SK-N-DZ (cell line): ENCODE data around the gene ARID1B.

Experiments used
- DNase-seq: peaks from one replicate; pipeline ENCODE4 v3.0.0-alpha.2; 2015; ENCODE audit warnings: low spot score

ARID1B gene

DNA sequence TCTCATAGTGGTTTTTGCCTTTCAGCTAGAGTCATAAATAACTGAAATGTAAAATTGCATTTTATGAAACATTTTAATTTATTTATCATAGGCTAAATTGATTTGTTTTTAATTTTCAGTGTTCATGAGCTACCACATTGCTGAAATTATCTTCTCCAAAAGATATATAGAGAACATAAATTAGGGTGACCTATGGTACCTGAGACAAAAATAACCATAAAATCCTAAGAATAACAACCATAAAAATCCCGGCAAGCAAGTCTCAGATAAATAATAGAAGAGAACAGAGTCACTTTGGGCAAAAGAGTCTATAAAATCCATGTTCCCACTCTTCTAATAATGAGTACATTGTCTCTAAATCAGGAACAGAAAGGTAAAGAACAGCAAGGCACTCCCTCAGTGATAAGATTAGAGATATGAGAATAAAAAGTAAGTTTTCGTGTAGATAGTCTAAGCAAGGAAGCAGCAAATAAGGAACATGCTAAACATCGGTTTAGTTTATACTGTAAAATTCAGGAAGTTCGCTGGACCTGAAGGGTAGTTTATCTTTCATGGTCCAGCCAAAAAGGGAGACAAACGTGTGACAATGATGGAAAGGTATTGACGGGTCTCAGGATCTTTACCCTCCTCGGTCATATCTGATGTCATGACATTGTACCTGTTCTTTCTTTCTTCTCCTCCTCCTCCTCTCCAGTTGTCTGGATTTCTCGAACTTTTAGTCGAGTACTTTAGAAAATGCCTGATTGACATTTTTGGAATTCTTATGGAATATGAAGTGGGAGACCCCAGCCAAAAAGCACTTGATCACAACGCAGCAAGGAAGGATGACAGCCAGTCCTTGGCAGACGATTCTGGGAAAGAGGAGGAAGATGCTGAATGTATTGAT lies 428.5 kb downstream of the ARID1B start:
- DNase-seq = no peak

DNA sequence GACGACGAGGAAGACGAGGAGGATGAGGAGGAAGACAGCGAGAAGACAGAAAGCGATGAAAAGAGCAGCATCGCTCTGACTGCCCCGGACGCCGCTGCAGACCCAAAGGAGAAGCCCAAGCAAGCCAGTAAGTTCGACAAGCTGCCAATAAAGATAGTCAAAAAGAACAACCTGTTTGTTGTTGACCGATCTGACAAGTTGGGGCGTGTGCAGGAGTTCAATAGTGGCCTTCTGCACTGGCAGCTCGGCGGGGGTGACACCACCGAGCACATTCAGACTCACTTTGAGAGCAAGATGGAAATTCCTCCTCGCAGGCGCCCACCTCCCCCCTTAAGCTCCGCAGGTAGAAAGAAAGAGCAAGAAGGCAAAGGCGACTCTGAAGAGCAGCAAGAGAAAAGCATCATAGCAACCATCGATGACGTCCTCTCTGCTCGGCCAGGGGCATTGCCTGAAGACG lies 429.2 kb downstream of the ARID1B start:
- no peak for DNase-seq

DNA sequence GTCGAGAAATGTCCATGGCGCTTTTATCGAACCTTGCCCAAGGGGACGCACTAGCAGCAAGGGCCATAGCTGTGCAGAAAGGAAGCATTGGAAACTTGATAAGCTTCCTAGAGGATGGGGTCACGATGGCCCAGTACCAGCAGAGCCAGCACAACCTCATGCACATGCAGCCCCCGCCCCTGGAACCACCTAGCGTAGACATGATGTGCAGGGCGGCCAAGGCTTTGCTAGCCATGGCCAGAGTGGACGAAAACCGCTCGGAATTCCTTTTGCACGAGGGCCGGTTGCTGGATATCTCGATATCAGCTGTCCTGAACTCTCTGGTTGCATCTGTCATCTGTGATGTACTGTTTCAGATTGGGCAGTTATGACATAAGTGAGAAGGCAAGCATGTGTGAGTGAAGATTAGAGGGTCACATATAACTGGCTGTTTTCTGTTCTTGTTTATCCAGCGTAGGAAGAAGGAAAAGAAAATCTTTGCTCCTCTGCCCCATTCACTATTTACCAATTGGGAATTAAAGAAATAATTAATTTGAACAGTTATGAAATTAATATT lies 430.4 kb downstream of the ARID1B start:
- DNase-seq = no peak

DNA sequence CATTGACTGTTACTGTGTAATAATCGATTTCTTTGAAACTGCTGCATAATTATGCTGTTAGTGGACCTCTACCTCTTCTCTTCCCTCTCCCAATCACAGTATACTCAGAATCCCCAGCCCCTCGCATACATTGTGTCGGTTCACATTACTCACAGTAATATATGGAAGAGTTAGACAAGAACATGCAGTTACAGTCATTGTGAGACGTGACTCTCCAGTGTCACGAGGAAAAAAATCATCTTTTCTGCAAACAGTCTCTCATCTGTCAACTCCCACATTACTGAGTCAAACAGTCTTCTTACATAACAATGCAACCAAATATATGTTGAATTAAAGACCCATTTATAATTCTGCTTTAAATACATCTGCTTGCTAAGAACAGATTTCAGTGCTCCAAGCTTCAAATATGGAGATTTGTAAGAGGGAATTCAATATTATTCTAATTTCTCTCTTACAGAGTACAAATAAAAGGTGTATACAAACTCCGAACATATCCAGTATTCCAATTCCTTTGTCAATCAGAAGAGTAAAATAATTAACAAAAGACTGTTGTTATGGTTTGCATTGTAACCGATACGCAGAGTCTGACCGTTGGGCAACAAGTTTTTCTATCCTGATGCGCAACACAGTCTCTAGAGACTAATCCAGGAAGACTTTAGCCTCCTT lies 432.8 kb downstream of the ARID1B start:
- DNase-seq = no peak

DNA sequence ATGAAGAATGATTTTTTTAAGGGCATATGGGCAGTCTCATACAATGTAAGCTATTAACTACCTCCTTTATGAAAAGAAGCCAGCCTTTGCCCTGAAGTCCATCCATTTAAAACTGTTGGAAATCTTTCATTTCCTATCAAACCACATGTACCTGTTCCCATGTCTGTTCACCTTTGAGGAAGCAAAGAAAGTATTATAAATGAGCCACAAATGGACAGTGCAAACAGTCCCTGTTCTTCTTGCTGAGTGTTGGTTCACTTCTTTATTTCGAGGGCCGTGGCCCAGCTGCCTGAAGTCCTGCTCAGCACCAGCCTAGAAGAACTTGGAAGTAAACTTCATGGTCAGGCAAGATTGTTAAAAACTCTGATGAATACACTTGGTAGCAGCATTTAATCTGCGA lies 433.8 kb downstream of the ARID1B start:
- no peak for DNase-seq

DNA sequence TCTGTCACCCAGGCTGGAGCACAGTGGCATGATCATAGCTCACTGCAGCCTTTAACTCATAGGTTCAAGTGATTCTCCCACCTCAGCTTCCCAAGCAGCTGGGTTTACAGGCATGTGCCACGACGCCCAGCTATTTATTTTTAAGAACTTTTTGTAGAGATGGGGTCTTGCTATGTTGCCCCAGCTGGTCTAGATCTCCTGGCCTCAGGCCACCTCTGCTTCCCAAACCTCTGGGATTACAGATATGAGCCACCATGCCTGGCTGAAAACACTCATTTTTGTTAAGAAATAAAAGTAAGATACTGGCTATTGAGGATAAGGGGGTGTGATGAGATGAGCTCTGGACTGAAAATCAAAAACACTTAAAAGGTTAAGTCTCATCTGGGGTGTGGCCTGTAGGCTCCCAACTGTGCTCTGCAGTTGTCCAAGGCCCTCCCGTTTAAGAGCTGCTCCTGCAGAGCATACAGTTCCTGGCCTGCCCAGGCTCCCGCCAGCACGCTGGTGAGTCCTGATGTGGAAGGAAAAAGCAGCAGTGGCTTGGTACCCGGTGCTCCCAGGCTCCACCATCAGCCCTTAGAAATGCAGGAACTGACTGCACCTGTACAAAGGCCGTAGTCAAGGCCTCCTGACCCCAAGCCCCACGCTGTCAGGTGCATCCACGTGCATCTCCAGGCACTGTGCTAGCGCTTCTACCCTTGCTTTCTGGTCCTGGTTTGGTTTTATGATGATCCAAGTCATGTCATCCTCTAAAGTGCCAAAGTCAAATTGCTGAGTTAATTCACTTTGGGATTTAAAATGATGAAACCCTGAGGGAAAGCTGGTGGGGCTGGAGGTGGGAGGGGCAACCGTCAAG lies 434.7 kb downstream of the ARID1B start:
- DNase-seq = no peak

DNA sequence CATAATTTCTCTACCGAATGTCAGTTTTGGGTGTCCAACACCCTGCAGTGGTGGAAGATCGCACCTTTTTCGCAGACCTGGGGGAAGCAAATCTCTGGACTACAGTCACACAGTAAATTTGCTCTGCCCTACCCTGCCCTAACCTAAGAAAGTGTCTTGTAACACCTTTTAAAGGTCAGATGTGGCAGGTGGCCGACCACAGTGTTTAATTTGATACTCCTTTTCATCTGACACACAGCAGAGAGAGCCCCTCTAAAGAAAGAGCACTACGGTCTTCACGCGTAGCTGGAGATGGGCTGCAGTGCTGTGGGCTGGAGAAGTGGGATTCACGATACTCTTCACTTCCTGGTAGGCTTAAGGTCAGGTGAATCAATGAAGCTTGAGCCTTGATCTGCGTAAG lies 436.2 kb downstream of the ARID1B start:
- no peak for DNase-seq

DNA sequence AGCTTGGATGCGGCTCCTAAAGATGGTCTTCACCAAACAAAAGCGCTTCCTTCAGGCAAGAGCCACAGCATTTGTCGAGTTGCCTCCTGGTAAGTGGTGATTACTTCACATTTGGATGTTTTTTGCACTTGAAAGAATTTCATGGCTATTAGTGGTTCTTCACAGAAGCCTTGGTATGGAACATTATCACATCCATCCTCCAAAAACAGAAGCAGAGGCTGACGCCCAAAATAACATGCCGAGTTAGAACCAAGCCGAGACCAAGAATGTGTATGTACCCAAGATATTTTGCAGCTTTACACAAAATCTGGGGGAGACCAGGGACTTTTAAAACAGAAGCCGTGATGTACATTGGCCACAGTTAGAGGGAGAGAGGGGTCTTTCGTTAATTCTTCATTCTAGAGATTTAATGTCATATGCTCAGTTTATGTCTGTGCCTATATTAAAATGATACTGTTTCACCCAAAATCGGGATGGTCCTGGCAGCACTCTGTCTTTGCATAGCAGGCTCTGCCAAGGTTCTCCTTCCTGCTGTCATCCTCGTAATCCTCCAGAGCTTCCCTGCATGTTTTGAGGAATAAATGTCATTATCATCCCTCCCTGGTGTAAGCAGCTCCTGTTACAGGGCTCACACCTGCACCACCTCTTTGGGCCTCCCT lies 436.9 kb downstream of the ARID1B start:
- no peak for DNase-seq

DNA sequence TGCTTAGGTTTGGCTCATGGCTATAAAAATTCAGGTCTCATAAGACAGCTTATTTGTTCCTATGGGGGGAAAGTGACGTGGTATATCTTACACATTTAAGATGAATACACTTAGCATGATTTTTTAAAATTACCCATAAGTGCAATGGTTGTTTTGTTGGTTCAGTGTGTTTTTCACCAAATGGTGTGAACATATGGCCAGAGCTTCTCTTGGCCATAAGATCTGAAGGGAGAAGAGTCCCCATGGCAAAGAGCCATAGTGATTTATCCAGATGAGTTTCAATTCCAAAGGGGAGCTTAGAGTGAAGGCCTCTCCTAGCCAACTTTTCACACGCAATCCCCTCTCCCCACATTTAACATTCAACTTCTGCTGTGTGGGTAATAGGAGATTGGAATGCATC lies 438.5 kb downstream of the ARID1B start:
- no peak for DNase-seq

DNA sequence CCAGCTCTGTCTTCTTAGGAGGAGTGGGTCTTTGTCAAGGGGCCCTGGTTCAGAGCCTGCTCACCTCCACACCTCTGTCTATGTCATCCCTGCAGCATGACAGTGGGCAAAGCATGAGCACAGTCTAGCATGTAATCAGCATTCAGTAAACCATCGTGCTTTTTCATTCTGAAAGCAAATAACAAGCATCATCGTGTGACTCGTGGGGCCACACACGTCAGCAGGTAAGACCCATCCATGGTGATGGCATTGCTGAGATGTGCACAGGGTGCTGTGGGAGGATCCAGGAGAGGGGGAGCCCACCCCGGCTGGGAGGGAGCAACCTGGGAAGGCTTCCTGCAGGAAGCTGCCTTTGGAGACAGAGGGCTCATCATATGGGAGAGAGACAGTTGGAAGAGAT lies 439.4 kb downstream of the ARID1B start:
- no peak for DNase-seq

DNA sequence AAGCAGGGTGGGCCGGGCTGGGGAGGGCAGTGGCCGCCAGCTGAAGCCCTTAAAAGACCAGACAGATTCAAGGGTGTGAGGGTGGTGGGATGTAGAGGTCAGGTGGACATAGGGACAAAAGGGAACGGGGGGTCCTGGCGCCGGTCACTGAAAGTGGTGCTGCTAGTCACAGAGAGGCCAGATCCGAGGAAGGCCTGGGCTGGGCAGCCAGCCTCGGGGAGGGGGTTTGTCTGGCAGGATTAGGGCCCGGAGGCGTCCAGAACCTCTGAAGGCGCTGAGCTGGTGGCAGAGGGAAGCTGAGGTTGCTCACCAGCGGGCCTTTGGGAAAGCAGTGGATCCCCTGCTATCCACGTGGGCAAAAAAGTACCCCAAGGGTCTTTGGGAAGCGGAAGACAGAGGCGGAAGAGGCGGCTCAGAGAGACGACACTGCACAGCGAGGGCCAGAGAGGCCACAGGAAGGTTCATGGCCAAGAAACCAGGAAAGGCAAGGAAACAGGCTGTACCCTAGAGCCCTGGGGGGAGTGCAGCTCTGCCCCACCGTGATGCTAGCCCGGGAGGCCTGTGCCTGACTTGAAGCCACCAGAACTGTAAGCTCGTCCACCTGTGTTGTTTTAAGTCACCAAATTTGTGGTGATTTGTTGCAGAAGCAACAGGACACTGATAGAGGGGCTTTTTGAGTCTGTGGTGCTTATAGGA lies 440.2 kb downstream of the ARID1B start:
- no peak for DNase-seq

DNA sequence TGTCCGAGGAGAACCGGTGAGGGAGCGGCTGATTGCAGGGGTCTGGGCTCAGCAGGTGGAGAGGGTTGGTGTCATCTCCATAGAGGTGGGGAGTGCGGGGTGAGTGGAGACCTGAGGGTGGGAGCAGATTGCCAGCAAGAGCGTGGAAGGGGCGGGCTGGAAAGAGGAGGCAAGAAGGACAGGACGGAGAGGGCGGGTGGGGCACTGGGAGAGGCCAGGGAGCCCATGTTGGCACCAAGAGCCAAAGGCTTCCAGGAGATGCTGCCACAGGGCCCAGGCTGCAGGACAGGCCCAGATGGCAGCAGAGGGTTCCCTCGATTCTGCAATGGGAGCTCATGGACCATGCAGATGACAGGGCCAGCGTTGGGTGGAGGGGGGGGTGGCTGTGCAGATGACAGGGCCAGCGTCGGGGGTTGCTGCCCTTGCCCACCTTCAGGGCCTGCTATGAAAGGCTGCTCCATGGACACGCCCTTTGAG lies 440.8 kb downstream of the ARID1B start:
- no peak for DNase-seq

DNA sequence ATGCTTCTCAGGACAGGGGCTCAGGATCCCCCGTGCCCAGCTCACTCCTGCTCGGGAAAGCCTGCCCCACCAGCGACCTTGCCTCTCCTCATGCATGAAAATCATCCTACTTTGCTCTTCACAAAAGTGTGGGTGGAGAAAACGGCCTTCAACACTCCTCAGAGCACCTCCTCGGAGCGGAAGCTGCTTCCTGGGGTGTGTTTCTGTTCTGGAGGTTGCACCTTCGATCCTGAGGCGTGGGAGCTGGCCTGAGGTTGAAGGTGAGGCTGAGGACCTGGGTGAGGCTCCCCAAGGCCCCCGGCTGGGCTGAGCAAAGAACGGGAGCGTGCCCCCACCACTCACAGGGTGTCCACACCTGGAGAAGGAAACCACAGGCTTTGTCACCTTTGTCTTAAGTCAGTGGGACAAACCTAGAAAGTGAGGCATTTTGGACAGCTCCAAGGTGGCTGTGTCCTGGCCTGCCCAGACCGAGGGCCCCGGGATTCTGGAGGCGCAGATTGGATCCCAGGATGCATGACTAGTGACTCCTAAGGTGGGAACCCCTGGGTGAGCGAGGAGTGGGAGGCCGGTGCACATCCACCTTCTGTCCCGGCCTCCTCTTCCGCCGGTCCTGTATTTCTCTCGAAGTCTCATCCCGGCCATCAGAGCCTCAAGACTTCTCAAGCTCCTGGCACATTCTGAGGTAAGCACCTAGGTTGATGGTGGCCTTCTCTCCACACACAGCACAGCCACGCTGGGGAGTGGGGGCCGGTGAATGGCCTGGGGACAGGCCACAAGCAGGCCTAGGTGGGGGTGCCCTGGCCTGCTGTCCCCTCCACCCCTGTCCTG lies 441.4 kb downstream of the ARID1B start:
- DNase-seq = no peak

DNA sequence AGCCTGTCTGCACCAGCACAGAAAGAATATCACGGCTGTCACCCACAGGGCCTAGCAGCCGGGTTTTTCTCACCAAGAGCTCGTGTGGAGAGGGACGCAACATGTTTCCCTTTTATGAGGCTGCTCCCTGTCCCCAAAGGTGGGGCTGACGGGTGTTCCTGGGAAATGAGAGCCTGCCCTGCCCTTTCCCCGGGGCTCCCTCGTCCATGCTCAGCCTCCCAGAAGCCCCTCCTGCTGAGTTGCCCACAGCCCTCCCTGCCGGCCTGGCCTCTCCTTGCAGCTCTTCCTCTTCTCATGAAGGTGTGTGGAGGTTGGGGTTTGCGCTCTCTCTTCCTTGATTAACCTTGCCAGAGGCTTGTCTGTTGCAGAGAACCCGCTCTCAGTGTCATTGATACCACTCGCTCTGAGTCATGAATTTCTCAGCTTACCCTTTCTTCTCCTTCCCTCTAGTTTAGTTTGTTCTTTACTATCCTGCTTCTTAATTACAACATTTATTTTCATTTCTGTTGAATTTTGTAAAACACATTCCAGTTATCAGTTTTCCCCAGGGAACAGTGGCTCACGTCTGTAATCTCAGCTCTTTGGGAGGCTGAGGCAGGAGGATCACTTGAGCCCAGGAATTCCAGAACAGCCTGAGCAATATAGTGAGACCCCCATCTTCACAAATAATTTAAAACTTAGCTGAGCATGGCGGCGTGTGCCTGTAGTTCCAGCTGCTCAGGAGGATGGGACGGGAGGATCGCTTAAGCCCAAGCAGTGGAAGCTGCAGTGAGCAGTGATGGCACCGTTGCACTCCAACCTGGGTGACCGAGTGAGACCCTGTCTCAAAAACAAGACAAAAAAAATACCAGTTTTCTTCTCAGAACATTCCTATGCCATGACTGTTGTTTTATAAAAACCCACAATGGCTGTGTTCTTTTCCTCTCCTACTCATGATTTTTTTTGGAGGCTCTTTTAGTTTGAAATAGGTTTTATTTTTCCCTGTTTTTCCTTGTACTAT lies 442.3 kb downstream of the ARID1B start:
- no peak for DNase-seq

DNA sequence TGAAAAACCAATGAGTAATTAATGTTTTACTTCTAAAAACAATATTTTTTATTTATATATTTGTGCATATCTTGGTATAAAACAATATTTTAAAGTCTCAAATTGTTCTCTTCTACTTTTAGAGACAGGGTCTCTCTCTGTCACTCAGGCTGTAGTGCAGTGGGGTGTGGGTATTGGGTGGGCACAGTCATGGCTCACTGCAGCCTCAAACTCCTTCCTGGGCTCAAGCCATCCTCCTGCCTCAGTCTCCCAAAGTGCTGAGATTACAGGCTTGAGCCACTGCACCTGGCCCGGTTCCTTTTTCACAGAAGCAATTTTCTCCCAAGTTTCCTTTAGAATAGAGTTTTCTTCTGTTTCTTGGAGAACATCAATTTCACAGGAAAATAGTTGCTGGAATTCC lies 443.3 kb downstream of the ARID1B start:
- no peak for DNase-seq

DNA sequence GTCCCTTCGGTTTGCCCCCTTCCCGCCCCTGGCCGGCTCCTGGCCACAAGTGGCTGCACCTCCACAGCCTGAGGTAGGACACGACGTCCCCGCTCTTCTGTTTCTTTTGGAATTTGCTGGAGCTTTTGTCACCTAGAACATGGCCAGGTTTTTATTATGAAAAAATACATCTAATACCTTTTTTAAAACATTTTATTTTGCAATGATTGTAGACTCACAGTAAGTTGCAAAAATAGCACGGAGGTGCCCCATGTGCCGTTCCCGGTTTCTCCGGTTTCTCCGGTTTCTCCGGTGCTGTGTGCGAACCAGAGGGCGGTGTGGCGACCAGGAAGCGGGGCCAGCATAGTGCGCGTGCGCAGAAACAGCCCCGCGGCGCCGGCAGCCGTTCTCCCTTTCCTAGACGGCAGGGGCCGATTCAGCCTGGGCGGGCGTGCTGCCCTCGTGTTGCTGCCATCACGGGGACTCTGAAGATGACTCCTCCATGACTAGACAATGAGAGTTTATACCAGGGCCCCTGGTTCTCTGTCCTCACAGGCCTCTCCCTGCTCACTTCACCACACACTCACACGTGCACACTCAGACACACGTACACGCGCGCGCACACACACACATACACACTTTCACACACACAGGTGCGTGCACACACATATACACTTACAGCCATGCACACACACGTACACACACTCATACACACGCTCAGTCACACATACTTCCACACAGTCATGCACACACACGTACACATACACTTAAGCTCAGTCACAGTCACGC lies 444.1 kb downstream of the ARID1B start:
- no peak for DNase-seq

DNA sequence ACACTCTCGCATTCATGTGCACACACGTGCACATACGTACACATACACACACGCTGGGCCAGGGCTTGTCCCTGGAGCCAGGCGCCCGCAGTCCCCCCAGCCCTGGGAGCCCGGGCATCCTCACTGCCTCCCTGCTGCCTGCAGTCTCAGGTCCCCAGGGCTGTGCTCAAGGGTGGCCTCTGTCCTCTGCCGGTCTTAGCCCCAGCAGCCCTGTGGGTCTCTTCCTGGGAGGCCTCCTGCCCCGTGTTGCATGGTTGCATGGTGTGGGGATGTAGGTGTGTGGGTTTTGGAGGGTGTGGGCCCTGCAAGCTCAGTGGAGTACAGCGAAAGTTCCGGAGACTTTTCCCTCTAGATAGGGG lies 444.6 kb downstream of the ARID1B start:
- DNase-seq = no peak
